Measurements from ENCODE around the gene CCDC170. TPM values are rescaled to one million over a fixed set of nuclear protein-coding genes. Genes with fewer than 3 reads are reported as not detected.
A peak's percentile ranks its signal among the peaks of the same experiment; 100 is the strongest.
"Not testable (repeated sequence)": the region's sequence is repeated elsewhere in the genome, so short reads cannot be mapped to it uniquely, and the experiment has no call there.

CCDC170 gene
- total and polyA plus RNA-seq, 9 donors, result 0.41 to 1.4 (median 0.67) TPM

GRCh38 chr6:151537556-151537955 lies 43.7 kb downstream of the CCDC170 start:
- no peak overlapping the region for H3K4me3 ChIP-seq (ENCODE audit: low read length)
- H3K36me3 ChIP-seq (ENCODE audit: control insufficient read depth, insufficient read depth, low read length), result no peaks in the 10 kb centered on the region
- H3K27ac ChIP-seq (ENCODE audit: low read length), result no peak overlapping the region
- H3K4me1 ChIP-seq (ENCODE audit: control insufficient read depth, insufficient read depth, low read length), result no peaks in the 10 kb centered on the region
- peaks cover 4% of the 10 kb centered on the region for H3K9me3 ChIP-seq (replicated peaks; ENCODE audit: control insufficient read depth, low read depth, low read length)
- no peaks in the 10 kb centered on the region for H3K27me3 ChIP-seq (ENCODE audit: control insufficient read depth, insufficient read depth, low read length)
- DNase-seq, result no peak

- Histone ChIP-seq H3K4me1 (ENCODE audit: control insufficient read depth, insufficient read depth, low read length) (no peaks in the 10 kb centered on the region), H3K27ac (ENCODE audit: low read length) (no peak overlapping the region), H3K27me3 (ENCODE audit: control insufficient read depth, insufficient read depth, low read length) (no peaks in the 10 kb centered on the region), H3K9me3 (replicated peaks; ENCODE audit: control insufficient read depth, low read depth, low read length) (peaks cover 4% of the 10 kb centered on the region), H3K4me3 (ENCODE audit: low read length) (no peak overlapping the region), H3K36me3 (ENCODE audit: control insufficient read depth, insufficient read depth, low read length) (no peaks in the 10 kb centered on the region)
- whole genome bisulfite sequencing (ENCODE audit: insufficient coverage), result 56% methylated on average over 1 of the region's 1 CpG
- no peak for DNase-seq
Measured at GRCh38 chr6:151539506-151540268, 45.9 kb downstream of the CCDC170 start.

GRCh38 chr6:151544453-151544852 lies 50.6 kb downstream of the CCDC170 start:
- H3K27me3 ChIP-seq (ENCODE audit: control insufficient read depth, insufficient read depth, low read length), result no peaks in the 10 kb centered on the region
- H3K27ac ChIP-seq (ENCODE audit: low read length), result no peak overlapping the region
- H3K36me3 ChIP-seq (ENCODE audit: control insufficient read depth, insufficient read depth, low read length), result no peaks in the 10 kb centered on the region
- no peaks in the 10 kb centered on the region for H3K4me1 ChIP-seq (ENCODE audit: control insufficient read depth, insufficient read depth, low read length)
- peaks cover 4% of the 10 kb centered on the region for H3K9me3 ChIP-seq (replicated peaks; ENCODE audit: control insufficient read depth, low read depth, low read length)
- no peak overlapping the region for H3K4me3 ChIP-seq (ENCODE audit: low read length)
- 67% methylated on average over 1 of the region's 1 CpG for WGBS (ENCODE audit: insufficient coverage)
- no peak for DNase-seq

- not testable (repeated sequence) for DNase-seq; H3K27me3 ChIP-seq (ENCODE audit: control insufficient read depth, insufficient read depth, low read length); H3K36me3 ChIP-seq (ENCODE audit: control insufficient read depth, insufficient read depth, low read length); H3K4me3 ChIP-seq (ENCODE audit: low read length); H3K27ac ChIP-seq (ENCODE audit: low read length); H3K9me3 ChIP-seq (replicated peaks; ENCODE audit: control insufficient read depth, low read depth, low read length); H3K4me1 ChIP-seq (ENCODE audit: control insufficient read depth, insufficient read depth, low read length)
- 92% methylated on average over 6 of the region's 6 CpGs for WGBS (ENCODE audit: insufficient coverage)
Measured at GRCh38 chr6:151544884-151545283, 51.1 kb downstream of the CCDC170 start.

- no peak overlapping the region for H3K4me3 ChIP-seq (ENCODE audit: low read length)
- H3K27ac ChIP-seq (ENCODE audit: low read length), result no peak overlapping the region
- no peaks in the 10 kb centered on the region for H3K9me3 ChIP-seq (replicated peaks; ENCODE audit: control insufficient read depth, low read depth, low read length)
- DNase-seq, result no peak
- H3K27me3 ChIP-seq (ENCODE audit: control insufficient read depth, insufficient read depth, low read length), result no peaks in the 10 kb centered on the region
- no peaks in the 10 kb centered on the region for H3K36me3 ChIP-seq (ENCODE audit: control insufficient read depth, insufficient read depth, low read length)
- 74% methylated on average over 5 of the region's 13 CpGs for WGBS (ENCODE audit: insufficient coverage)
- no peaks in the 10 kb centered on the region for H3K4me1 ChIP-seq (ENCODE audit: control insufficient read depth, insufficient read depth, low read length)
Measured at GRCh38 chr6:151546941-151547659, 53.3 kb downstream of the CCDC170 start.

- WGBS (ENCODE audit: insufficient coverage), result 85% methylated on average over 4 of the region's 5 CpGs
- DNase-seq, result no peak
- Histone ChIP-seq H3K27ac (ENCODE audit: low read length) (no peak overlapping the region), H3K4me3 (ENCODE audit: low read length) (no peak overlapping the region), H3K27me3 (ENCODE audit: control insufficient read depth, insufficient read depth, low read length) (no peaks in the 10 kb centered on the region), H3K9me3 (replicated peaks; ENCODE audit: control insufficient read depth, low read depth, low read length) (no peaks in the 10 kb centered on the region), H3K4me1 (ENCODE audit: control insufficient read depth, insufficient read depth, low read length) (no peaks in the 10 kb centered on the region), H3K36me3 (ENCODE audit: control insufficient read depth, insufficient read depth, low read length) (no peaks in the 10 kb centered on the region)
Measured at GRCh38 chr6:151548201-151548600, 54.4 kb downstream of the CCDC170 start.

- no CpG with 5 or more reads among the region's 1 CpG for WGBS (ENCODE audit: insufficient coverage)
- no peak overlapping the region for H3K4me3 ChIP-seq (ENCODE audit: low read length)
- H3K4me1 ChIP-seq (ENCODE audit: control insufficient read depth, insufficient read depth, low read length), result no peaks in the 10 kb centered on the region
- no peak overlapping the region for H3K27ac ChIP-seq (ENCODE audit: low read length)
- H3K9me3 ChIP-seq (replicated peaks; ENCODE audit: control insufficient read depth, low read depth, low read length), result no peaks in the 10 kb centered on the region
- H3K27me3 ChIP-seq (ENCODE audit: control insufficient read depth, insufficient read depth, low read length), result no peaks in the 10 kb centered on the region
- no peaks in the 10 kb centered on the region for H3K36me3 ChIP-seq (ENCODE audit: control insufficient read depth, insufficient read depth, low read length)
- DNase-seq, result no peak
Measured at GRCh38 chr6:151549790-151550189, 56.0 kb downstream of the CCDC170 start.

GRCh38 chr6:151550618-151551017 lies 56.8 kb downstream of the CCDC170 start:
- no peak for DNase-seq
- Histone ChIP-seq H3K4me1 (ENCODE audit: control insufficient read depth, insufficient read depth, low read length) (no peaks in the 10 kb centered on the region), H3K27me3 (ENCODE audit: control insufficient read depth, insufficient read depth, low read length) (no peaks in the 10 kb centered on the region), H3K4me3 (ENCODE audit: low read length) (no peak overlapping the region), H3K36me3 (ENCODE audit: control insufficient read depth, insufficient read depth, low read length) (no peaks in the 10 kb centered on the region), H3K27ac (ENCODE audit: low read length) (no peak overlapping the region), H3K9me3 (replicated peaks; ENCODE audit: control insufficient read depth, low read depth, low read length) (no peaks in the 10 kb centered on the region)
- 86% methylated on average over 1 of the region's 3 CpGs for WGBS (ENCODE audit: insufficient coverage)

GRCh38 chr6:151551223-151551857 lies 57.5 kb downstream of the CCDC170 start:
- Histone ChIP-seq H3K4me1 (ENCODE audit: control insufficient read depth, insufficient read depth, low read length) (no peaks in the 10 kb centered on the region), H3K27me3 (ENCODE audit: control insufficient read depth, insufficient read depth, low read length) (no peaks in the 10 kb centered on the region), H3K4me3 (ENCODE audit: low read length) (no peak overlapping the region), H3K36me3 (ENCODE audit: control insufficient read depth, insufficient read depth, low read length) (no peaks in the 10 kb centered on the region), H3K27ac (ENCODE audit: low read length) (no peak overlapping the region), H3K9me3 (replicated peaks; ENCODE audit: control insufficient read depth, low read depth, low read length) (no peaks in the 10 kb centered on the region)
- DNase-seq, result no peak
- WGBS (ENCODE audit: insufficient coverage), result 90% methylated on average over 2 of the region's 6 CpGs

GRCh38 chr6:151553416-151554165 lies 59.8 kb downstream of the CCDC170 start:
- no peak overlapping the region for H3K4me3 ChIP-seq (ENCODE audit: low read length)
- H3K36me3 ChIP-seq (ENCODE audit: control insufficient read depth, insufficient read depth, low read length), result no peaks in the 10 kb centered on the region
- no peaks in the 10 kb centered on the region for H3K4me1 ChIP-seq (ENCODE audit: control insufficient read depth, insufficient read depth, low read length)
- DNase-seq, result peak; percentile 41
- H3K27ac ChIP-seq (ENCODE audit: low read length), result no peak overlapping the region
- H3K27me3 ChIP-seq (ENCODE audit: control insufficient read depth, insufficient read depth, low read length), result no peaks in the 10 kb centered on the region
- WGBS (ENCODE audit: insufficient coverage), result no CpG with 5 or more reads among the region's 3 CpGs
- H3K9me3 ChIP-seq (replicated peaks; ENCODE audit: control insufficient read depth, low read depth, low read length), result peaks cover 5% of the 10 kb centered on the region

All from muscle of leg (tissue), 11 donors.